GM12873 (cell line): ENCODE measurements around the gene EHHADH.
A peak's percentile ranks its signal among the peaks of the same experiment; 100 is the strongest.

ENCODE experiments used
- TF ChIP-seq, protein P1 (sequence below): IDR thresholded peaks from 2 replicates; pipeline ENCODE4 v1.5.1; 2012; ENCODE audit warnings: low read depth, mild to moderate bottlenecking, moderate library complexity, low read length, control low read depth; ENCODE audit not compliant: insufficient read depth; ENCODE audit errors: missing control alignments

The EHHADH gene

DNA sequence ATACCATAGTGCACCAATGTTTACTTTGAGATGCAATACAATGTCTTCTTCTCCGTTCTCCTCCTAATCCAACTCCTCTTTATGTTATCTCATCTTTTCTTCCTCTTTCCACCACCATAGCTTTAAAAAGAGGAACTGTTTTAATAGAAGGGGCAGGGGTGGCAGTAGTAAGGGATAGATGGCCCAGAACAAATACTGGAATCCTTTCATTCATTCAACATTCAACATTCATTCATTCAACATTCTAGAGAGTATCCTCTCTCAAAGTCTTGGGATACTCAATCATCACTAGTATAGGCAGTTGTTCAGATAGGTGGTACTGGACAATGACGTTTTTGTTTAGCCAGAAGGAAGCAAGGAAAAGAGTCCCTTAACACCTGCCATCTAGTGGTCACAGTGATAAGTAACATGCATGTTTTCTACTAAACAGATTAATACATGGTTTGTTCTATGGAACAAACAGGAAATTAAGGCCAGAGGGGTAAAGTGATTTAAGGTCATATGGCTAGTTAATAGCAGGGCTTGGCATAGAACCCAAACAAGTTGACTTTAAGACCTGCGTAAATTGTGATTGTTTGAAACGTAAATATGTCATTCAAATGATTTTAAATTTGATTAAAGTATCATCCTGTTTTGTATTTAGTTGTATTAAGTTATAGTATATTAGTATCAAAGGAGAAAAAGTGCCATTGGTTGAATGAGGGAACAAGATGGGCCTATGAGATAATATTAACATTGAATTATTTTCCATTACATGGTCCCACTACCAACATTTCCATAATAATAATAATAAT, 26.9 kb upstream of the EHHADH start:
- TF ChIP-seq, protein P1, sequence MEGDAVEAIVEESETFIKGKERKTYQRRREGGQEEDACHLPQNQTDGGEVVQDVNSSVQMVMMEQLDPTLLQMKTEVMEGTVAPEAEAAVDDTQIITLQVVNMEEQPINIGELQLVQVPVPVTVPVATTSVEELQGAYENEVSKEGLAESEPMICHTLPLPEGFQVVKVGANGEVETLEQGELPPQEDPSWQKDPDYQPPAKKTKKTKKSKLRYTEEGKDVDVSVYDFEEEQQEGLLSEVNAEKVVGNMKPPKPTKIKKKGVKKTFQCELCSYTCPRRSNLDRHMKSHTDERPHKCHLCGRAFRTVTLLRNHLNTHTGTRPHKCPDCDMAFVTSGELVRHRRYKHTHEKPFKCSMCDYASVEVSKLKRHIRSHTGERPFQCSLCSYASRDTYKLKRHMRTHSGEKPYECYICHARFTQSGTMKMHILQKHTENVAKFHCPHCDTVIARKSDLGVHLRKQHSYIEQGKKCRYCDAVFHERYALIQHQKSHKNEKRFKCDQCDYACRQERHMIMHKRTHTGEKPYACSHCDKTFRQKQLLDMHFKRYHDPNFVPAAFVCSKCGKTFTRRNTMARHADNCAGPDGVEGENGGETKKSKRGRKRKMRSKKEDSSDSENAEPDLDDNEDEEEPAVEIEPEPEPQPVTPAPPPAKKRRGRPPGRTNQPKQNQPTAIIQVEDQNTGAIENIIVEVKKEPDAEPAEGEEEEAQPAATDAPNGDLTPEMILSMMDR = peak; percentile 75

DNA sequence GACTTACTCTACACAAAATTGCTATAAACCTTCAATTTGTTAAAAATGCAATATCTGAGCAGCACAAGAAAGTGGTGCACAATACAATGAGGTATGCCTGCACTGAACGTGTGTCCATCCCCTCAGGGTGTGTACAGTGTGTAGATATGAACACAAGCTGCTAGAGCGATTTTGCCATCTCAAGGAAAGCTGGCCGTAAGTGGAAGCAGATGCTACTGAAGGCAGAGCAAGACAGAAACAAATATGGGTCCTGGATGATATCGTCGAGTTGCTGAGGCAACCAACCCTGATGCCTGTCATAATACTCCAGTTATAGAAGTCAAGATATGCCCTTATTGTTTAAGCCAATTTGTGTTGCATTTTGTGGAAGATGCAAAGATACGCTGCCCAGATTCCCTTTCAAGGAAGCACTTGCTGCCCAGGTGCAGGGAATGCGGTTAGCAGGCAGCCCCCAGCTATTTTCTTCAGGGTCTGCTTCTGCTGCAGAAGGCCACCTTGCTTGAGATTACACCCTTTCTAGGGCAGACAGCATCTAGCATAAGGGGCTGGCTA, 25.8 kb upstream of the EHHADH start:
- TF ChIP-seq, protein P1 = no peak

DNA sequence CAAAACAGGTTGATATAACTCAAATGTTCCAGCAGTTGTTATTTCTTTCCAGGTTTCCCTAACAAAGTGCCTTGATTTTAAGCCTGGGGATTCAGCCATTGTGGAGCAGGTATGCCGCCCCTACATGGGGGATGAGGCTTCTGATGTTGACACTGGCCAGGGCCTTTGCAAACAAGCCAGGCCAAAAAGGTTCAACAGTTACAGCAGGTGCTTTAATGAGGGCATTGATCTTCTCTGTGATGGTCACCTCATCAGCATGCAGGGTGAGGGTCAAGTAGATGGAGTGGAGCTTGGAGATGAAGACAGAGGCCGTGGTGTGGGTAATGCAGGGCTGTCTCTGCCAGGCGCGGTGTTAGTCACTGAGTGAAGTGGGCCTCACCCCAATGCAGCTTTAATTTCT, 22.6 kb upstream of the EHHADH start:
- TF ChIP-seq, protein P1 = no peak

DNA sequence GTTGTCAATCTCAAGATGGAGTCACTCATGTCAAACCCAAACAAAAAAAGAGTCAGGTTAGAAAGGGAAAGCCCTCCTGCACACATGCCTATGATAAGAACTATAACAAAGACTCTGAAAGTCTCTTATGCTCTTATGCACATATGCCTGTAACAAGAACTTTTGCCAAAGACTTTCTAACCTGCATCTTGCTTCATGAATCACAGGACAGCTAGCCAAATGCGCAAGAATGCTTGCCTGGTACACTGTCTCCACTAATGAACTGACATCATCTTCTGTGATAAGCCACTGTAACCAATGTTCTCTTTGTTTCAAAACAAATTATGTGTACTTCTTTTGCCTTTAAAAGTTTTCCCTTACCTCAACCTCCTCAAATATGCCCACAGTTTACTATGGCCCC, 18.2 kb upstream of the EHHADH start:
- TF ChIP-seq, protein P1 = no peak

DNA sequence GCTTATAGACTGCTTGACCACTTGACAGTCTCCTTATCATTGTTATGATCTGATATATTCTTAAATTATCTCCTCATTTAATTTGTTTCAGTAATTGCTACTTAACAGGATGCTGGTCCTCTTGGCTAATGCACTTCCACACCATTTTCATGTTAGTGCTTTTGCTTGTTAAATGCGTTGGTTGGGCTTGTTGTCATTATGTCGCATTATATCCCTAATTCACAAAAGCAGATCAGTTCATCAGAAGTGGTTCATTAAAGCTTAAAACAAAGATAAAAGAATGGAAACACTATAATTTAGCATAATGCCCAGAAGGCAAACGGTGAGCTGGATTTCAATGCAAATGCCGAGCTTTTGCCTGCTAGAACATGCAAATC, 17.1 kb upstream of the EHHADH start:
- TF ChIP-seq, protein P1 = no peak

DNA sequence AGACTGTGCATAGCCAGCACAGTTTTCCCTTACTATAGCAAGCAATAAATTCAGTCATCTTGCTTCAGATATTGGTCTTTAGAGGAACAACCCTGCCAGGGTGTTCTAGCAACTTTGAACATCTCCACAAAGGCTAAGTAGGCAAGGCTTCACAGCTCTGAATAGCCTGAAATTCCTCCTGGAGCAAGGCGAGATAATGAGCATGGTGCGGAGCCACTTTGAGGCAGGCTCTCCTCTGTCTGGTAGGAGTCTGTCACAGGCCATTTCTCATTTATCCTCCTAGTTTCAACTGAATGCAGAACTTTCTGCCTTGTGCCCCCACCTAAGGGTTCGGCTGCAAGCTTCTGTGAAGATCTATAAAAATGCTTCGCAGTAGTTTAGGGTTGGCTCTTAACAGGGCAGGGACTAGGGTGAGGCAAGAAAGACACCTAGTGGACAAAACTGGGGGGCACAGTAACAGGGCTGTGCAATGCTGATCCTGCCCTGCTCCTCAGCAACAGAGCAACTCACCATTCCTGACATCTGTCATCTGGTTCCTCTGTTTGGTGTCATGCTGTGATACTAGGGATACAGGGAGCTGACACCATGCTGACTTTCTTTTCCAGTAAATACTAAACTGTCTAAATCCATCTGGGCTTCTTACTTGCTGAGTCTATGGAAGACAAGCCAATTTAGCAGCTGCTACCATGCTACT, 16.6 kb upstream of the EHHADH start:
- TF ChIP-seq, protein P1 = peak; percentile 59
